Epidermal melanocyte (primary cell): ENCODE data around the gene IDI2.
A peak's percentile ranks its signal among the peaks of the same experiment; 100 is the strongest.
"Not testable (repeated sequence)": the region's sequence is repeated elsewhere in the genome, so short reads cannot be mapped to it uniquely, and the experiment has no call there.

Source experiments
- DNase-seq: peaks from one replicate; pipeline ENCODE4 v3.0.0; 2011; ENCODE audit warnings: low spot score; ENCODE audit not compliant: insufficient read length

Gene IDI2

DNA sequence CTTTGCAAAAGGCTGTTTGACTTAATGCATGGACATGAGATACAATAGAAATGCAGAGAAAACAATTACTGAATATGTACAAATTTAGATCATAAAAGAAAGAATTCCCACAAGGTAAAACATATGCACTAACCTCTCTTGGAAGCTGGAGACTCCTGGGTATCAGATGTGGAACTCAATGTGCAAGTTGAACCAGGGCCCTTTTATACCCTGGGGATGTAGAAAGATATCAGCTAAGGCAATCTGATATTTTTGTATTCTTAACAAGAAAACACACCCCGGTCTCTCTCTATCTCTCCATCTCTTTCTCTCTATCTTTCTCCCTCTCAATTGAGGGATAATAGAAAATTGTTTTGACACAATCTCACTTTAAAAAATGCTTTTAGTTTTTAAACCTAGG lies at the start of gene IDI2:
Gene IDI2, minus strand, starts transcription at position 177 of the 400 bp plus-strand sequence. CDS start 1,136 bp downstream, outside the sequence.
- no peak for DNase-seq

DNA sequence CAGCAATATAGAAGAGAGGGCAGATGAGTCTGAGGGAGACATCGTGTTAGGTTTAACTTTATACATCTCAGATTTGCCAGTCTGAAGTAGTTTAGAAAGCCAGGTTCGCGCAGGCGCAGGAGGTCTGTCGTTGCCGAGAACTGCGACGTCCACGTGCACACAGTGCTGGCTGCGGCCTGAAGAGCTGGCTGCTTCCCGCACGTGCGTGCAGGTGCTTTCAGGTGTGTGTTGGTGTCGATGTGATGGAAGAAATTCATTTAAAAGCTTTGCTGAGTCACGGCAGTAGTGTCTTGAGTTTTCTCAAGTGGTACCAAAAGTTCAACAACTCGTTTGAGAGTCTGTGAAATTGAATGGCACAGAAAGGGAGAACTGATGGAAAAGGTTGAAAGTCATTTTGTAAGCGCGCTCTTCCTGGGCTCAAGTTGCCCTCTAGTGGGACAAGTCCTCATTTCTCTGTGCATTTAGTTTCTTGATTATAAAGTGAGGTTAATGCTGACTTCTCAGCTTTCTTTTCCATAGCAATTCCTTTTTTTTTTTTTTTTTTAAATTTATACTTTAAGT lies 49.2 kb upstream of the IDI2 start:
- no peak for DNase-seq

- no peak for DNase-seq
These were observed 48.5 kb upstream of the IDI2 start for GRCh38 chr10:1074052-1074747.

DNA sequence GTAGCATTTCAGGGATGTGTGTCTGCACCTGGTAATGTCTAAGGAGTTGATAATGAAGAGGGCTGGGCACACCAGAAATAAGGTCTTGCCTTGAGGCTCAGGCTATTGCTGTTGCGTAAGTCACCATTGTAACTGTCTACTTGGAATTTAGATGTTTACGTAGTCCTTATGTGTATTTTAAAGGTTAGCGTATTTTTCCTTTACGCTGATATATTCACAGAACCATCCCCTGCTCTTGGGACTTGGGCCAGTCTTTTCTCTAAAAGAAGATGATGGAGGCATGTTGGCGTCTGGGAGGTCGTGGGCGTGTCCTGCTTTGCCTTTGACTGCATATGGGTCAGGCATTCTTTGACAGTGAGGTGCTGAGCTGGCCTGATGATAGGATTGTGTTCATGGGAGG lies 45.3 kb upstream of the IDI2 start:
- no peak for DNase-seq

GRCh38 chr10:1068380-1069361 lies 43.0 kb upstream of the IDI2 start:
- no peak for DNase-seq

DNA sequence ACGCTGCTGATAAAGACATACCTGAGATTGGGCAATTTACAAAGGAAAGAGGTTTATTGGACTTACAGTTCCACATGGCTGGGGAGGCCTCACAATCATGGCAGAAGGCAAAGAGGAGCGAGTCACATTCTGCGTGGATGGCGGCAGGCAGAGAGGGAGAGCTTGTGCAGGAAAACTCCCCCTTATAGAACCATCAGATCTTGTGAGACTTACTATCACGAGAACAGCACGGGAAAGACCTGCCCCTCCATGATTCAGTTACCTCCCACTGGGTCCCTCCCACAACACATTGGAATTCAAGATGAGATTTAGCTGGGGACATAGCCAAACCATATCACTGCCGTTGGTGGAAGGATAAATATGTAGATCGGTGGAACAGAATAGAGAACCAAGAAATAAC lies 41.1 kb upstream of the IDI2 start:
- DNase-seq, result not testable (repeated sequence)

- DNase-seq, result no peak
These were observed 39.2 kb upstream of the IDI2 start for GRCh38 chr10:1064964-1065247.

GRCh38 chr10:1063232-1063865 lies 37.7 kb upstream of the IDI2 start:
- DNase-seq, result no peak

DNA sequence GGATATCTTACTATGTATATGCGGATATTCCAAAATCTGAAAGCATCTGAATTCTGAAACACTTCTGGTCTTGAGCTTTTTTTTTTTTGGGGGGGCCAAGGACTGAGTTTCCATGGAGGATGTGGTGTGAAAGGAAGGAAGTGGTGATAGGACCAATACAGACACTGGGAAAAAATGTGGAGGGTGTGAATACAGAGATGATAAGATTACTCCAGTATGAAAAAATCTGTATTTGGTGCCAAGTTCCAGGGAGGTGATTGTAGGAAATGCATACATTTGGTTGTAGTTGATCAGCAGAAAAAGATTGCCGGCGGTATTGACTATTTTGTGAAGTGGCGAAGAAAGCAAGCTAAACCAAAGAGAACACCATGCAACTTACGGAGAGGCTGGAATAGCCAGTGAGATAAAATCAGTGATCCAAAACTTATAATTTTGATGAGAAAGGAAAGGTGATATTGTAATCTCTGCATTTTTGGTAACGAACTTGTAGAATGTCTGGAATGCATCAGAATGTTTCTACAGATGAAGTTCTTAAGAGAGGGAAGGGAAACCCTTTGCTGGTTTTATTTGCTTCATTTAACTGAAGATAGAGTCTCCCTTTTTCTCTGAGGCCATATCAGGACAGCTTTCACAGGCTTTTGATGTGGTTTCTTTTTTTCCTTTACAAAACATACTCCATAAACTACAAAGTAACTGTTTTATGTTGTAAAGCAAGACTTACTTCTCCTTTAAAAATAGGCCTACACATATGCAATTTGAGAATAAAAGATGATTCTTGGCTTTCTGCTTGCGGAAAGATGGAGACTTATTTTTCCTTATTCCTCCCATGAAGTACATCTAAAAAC lies 36.5 kb upstream of the IDI2 start:
- DNase-seq, result no peak

GRCh38 chr10:1059902-1060301 lies 34.2 kb upstream of the IDI2 start:
- DNase-seq, result no peak

DNA sequence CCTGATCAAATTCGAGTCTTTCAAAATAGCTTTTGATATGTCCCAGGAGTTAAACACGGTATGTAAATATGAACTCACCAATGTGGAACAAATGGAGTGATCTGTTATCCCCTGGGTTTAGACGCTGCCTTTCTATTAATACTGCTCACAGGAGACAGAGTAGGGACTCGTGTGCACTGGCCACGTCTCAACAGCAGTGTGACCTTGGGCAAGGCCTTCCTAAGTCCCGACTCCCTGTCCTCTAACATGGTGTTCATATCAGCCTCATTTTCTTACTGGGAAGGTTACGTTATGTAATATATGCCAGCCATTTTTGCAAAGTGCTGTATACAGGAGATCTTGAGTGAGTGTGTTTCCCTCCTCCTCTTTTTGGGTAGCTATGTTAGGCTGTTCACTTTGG lies 32.4 kb upstream of the IDI2 start:
- DNase-seq, result no peak

- no peak for DNase-seq
These were observed 31.5 kb upstream of the IDI2 start for GRCh38 chr10:1057106-1057657.

DNA sequence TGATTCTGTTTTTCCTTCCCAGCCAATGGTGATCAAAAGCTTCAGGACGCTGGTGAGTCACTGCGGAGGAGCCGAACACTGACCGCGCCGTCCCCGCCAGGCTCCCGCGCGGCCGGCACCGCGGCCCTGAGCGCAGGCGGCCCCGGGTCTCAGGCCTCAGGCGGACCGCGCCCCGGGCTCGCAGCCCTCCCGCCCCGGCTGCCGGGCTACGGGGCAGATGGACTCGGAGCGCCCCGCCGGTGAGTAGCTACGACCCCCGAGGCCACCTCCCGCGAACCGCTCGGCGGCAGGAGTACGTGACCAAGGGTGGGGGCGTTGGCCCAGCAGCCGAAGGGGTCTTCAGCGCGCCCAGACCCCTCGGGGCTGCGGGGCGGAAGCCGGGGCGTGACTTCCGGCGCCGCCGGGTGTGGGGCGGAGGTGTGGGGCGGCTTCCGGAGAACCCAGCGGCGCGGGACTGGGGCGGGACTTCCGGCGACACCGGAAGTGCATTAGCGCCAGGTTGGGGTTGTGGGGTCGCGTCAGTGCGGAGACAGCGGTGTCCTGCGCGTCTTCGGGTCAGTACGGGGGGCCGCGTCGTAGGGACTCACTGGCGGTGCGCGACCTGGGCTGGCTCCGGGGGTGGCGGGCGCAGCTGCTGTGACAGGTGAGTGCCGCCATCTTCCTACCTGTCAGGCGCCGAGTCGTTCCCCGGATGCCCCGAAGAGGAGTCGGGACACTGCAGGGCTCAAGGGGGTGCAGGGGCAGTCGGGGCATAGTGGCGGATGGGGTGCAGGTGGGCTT lies 30.9 kb upstream of the IDI2 start, which contains the start of gene WDR37:
Gene WDR37, plus strand, starts transcription at position 60 of the 780 bp plus-strand sequence. CDS start 15,771 bp downstream, outside the sequence.
- peak; percentile 85 for DNase-seq

- DNase-seq, result no peak
These were observed 29.0 kb upstream of the IDI2 start for GRCh38 chr10:1054684-1055083.

DNA sequence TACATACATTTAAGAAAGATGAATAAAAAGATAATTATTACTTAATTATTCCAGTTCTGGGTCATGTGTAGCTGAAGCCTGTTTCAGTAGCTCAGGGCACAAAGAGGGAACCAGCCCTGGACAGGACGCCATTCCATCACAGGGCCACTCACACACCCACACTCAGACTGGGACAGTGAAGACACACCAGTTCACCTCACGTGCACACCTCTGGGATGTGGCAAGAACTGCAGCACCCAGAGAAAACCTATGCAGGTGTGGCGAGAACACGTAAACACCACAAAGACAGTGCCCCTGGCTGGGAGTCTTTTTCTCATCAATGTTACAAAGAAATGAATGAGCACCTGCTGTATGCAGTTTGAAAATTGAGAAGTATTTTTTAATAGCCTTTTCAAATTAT lies 24.9 kb upstream of the IDI2 start:
- DNase-seq, result no peak

- DNase-seq, result no peak
These were observed 24.5 kb upstream of the IDI2 start for GRCh38 chr10:1050145-1050544.

- DNase-seq, result no peak
These were observed 23.8 kb upstream of the IDI2 start for GRCh38 chr10:1049425-1049958.

- peak; percentile 93 for DNase-seq
These were observed 23.2 kb upstream of the IDI2 start, which contains the start of gene IDI1 for GRCh38 chr10:1048732-1049424. Gene IDI1 (minus strand): TSS chr10:1049119. CDS start chr10:1049003, 116 bp downstream.

GRCh38 chr10:1048349-1048731 lies 22.7 kb upstream of the IDI2 start:
- DNase-seq, result no peak
